ENCODE data around the gene CFAP251. TPM values are rescaled to one million over a fixed set of nuclear protein-coding genes. Genes with fewer than 3 reads are reported as not detected.

Gene CFAP251
- total and polyA plus RNA-seq, 2 donors (not counting 1 experiment from before 2014, with no cell fraction given): 2.7 to 7.9 TPM

GRCh38 chr12:122023339-122024131, 105.1 kb downstream of the CFAP251 start:
- peak overlapping the region; percentile 68 for H3K27ac ChIP-seq (ENCODE audit: insufficient read depth, low read length)
- H4K20me1 ChIP-seq (ENCODE audit: control insufficient read depth, extremely low read depth, insufficient read depth, low read length): no peaks in the 10 kb centered on the region
- peaks cover 23% of the 10 kb centered on the region for H3K79me2 ChIP-seq (ENCODE audit: control insufficient read depth, insufficient read depth, low read length)
- H3K27me3 ChIP-seq (ENCODE audit: control insufficient read depth, insufficient read depth, low read length): no peaks in the 10 kb centered on the region
- peak; percentile 64 to 77 for DNase-seq (ENCODE audit: low read depth in 2 of 2)
- peak overlapping the region; percentile 68 for H3K9ac ChIP-seq (ENCODE audit: insufficient read depth, low read length)
- H3K36me3 ChIP-seq (ENCODE audit: control insufficient read depth, insufficient read depth, low read length): no peaks in the 10 kb centered on the region
- peaks cover 11% of the 10 kb centered on the region for H3K4me1 ChIP-seq (ENCODE audit: control insufficient read depth, extremely low read depth, insufficient read depth, low read length)
- peak overlapping the region; percentile 40 for H2AFZ ChIP-seq (ENCODE audit: low read length)
- H3K9me3 ChIP-seq (ENCODE audit: control insufficient read depth, insufficient read depth, low read depth, low read length): no peaks in the 10 kb centered on the region
- peak overlapping the region; percentile 48 to 77 (median 72) for H3K4me3 ChIP-seq (replicated peaks in 1 of 4; ENCODE audit: control extremely low read depth in 1 of 4, insufficient read depth in 1 of 4, low read depth in 3 of 4, low read length in 4 of 4)
- H3K4me2 ChIP-seq (ENCODE audit: extremely low read depth, insufficient read depth, low read length): peak overlapping the region; percentile 96
- TF ChIP-seq CTCF (conservative IDR thresholded peaks at IDR 0.05 in 1 of 2, IDR thresholded peaks at IDR 0.05 in 1 of 2; ENCODE audit: low read depth in 1 of 2, low read length in 2 of 2): no peak
- no peak for TF ChIP-seq EZH2 (IDR thresholded peaks at IDR 0.05; ENCODE audit: low read length, missing control alignments)

GRCh38 chr12:122024132-122024785, 105.9 kb downstream of the CFAP251 start:
- DNase-seq (ENCODE audit: low read depth in 2 of 2): peak in 1 of 2 donors; percentile 25
- H3K79me2 ChIP-seq (ENCODE audit: control insufficient read depth, insufficient read depth, low read length): peaks cover 27% of the 10 kb centered on the region
- H3K27me3 ChIP-seq (ENCODE audit: control insufficient read depth, insufficient read depth, low read length): no peaks in the 10 kb centered on the region
- H3K4me3 ChIP-seq (replicated peaks in 1 of 4; ENCODE audit: control extremely low read depth in 1 of 4, insufficient read depth in 1 of 4, low read depth in 3 of 4, low read length in 4 of 4): peak overlapping the region in 3 of 4 experiments; percentile 71 to 77 (median 73)
- H2AFZ ChIP-seq (ENCODE audit: low read length): peak overlapping the region; percentile 23
- no peak for TF ChIP-seq CTCF (conservative IDR thresholded peaks at IDR 0.05 in 1 of 2, IDR thresholded peaks at IDR 0.05 in 1 of 2; ENCODE audit: low read depth in 1 of 2, low read length in 2 of 2)
- no peak for TF ChIP-seq EZH2 (IDR thresholded peaks at IDR 0.05; ENCODE audit: low read length, missing control alignments)
- H3K9me3 ChIP-seq (ENCODE audit: control insufficient read depth, insufficient read depth, low read depth, low read length): no peaks in the 10 kb centered on the region
- no peak overlapping the region for H3K9ac ChIP-seq (ENCODE audit: insufficient read depth, low read length)
- H3K36me3 ChIP-seq (ENCODE audit: control insufficient read depth, insufficient read depth, low read length): no peaks in the 10 kb centered on the region
- H3K27ac ChIP-seq (ENCODE audit: insufficient read depth, low read length): no peak overlapping the region
- peak overlapping the region; percentile 96 for H3K4me2 ChIP-seq (ENCODE audit: extremely low read depth, insufficient read depth, low read length)
- H4K20me1 ChIP-seq (ENCODE audit: control insufficient read depth, extremely low read depth, insufficient read depth, low read length): no peaks in the 10 kb centered on the region
- peaks cover 11% of the 10 kb centered on the region for H3K4me1 ChIP-seq (ENCODE audit: control insufficient read depth, extremely low read depth, insufficient read depth, low read length)

- Histone ChIP-seq H3K27ac (ENCODE audit: insufficient read depth, low read length) (no peak overlapping the region), H3K27me3 (ENCODE audit: control insufficient read depth, insufficient read depth, low read length) (no peaks in the 10 kb centered on the region), H3K4me2 (ENCODE audit: extremely low read depth, insufficient read depth, low read length) (no peak overlapping the region), H3K79me2 (ENCODE audit: control insufficient read depth, insufficient read depth, low read length) (peaks cover 34% of the 10 kb centered on the region), H3K9me3 (ENCODE audit: control insufficient read depth, insufficient read depth, low read depth, low read length) (no peaks in the 10 kb centered on the region), H3K4me1 (ENCODE audit: control insufficient read depth, extremely low read depth, insufficient read depth, low read length) (peaks cover 11% of the 10 kb centered on the region), H3K9ac (ENCODE audit: insufficient read depth, low read length) (no peak overlapping the region), H4K20me1 (ENCODE audit: control insufficient read depth, extremely low read depth, insufficient read depth, low read length) (no peaks in the 10 kb centered on the region), H3K36me3 (ENCODE audit: control insufficient read depth, insufficient read depth, low read length) (no peaks in the 10 kb centered on the region), H2AFZ (ENCODE audit: low read length) (no peak overlapping the region), H3K4me3 (replicated peaks in 1 of 4; ENCODE audit: control extremely low read depth in 1 of 4, insufficient read depth in 1 of 4, low read depth in 3 of 4, low read length in 4 of 4) (no peak overlapping the region)
- no peak for TF ChIP-seq CTCF (conservative IDR thresholded peaks at IDR 0.05 in 1 of 2, IDR thresholded peaks at IDR 0.05 in 1 of 2; ENCODE audit: low read depth in 1 of 2, low read length in 2 of 2)
- no peak for TF ChIP-seq EZH2 (IDR thresholded peaks at IDR 0.05; ENCODE audit: low read length, missing control alignments)
- DNase-seq (ENCODE audit: low read depth in 2 of 2): no peak
These were observed 108.4 kb downstream of the CFAP251 start for GRCh38 chr12:122026706-122027333.
